Measurements from ENCODE around the gene CTU2. TPM values are rescaled to one million over a fixed set of nuclear protein-coding genes. Genes with fewer than 3 reads are reported as not detected.

The CTU2 gene
- total and polyA plus RNA-seq, 9 donors = 0.45 to 36.5 (median 19.5) TPM

DNA sequence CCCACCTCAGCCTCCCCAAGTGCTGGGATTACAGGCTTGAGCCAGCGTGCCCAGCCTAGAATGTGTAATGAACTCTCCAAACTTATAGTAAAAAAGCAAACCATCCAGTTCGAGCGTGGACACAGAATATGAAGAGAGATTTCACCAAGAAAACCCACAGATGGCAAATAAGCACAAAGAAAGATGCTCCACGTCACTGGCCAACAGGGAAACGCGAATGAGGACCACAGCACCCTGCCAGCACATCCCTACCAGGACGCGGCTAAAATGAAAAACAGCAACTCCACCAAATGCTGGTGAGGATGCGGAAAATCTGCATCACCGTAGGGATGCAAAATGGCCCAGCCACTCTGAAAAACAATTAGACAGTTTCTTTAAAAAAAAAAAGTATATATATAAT lies 44.8 kb upstream of the CTU2 start:
- 78 to 84% (median 78%) methylated on average over 10 of the region's 10 CpGs for WGBS, 3 donors
- Histone ChIP-seq H3K27ac (no peak overlapping the region), H3K4me3 (no peak overlapping the region), H3K27me3 (no peaks in the 10 kb centered on the region), H3K4me1 (ENCODE audit: insufficient read depth) (peaks cover 3% of the 10 kb centered on the region), H3K36me3 (no peaks in the 10 kb centered on the region), H3K9me3 (no peaks in the 10 kb centered on the region)
- DNase-seq = no peak
- intact Hi-C loops (cut with DNase I) = no loop called here
- TF ChIP-seq POLR2A (IDR thresholded peaks at IDR 0.05) (no peak), EP300 (IDR thresholded peaks at IDR 0.05) (no peak)
- TF ChIP-seq, protein P1, sequence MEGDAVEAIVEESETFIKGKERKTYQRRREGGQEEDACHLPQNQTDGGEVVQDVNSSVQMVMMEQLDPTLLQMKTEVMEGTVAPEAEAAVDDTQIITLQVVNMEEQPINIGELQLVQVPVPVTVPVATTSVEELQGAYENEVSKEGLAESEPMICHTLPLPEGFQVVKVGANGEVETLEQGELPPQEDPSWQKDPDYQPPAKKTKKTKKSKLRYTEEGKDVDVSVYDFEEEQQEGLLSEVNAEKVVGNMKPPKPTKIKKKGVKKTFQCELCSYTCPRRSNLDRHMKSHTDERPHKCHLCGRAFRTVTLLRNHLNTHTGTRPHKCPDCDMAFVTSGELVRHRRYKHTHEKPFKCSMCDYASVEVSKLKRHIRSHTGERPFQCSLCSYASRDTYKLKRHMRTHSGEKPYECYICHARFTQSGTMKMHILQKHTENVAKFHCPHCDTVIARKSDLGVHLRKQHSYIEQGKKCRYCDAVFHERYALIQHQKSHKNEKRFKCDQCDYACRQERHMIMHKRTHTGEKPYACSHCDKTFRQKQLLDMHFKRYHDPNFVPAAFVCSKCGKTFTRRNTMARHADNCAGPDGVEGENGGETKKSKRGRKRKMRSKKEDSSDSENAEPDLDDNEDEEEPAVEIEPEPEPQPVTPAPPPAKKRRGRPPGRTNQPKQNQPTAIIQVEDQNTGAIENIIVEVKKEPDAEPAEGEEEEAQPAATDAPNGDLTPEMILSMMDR (IDR thresholded peaks at IDR 0.05) = no peak

DNA sequence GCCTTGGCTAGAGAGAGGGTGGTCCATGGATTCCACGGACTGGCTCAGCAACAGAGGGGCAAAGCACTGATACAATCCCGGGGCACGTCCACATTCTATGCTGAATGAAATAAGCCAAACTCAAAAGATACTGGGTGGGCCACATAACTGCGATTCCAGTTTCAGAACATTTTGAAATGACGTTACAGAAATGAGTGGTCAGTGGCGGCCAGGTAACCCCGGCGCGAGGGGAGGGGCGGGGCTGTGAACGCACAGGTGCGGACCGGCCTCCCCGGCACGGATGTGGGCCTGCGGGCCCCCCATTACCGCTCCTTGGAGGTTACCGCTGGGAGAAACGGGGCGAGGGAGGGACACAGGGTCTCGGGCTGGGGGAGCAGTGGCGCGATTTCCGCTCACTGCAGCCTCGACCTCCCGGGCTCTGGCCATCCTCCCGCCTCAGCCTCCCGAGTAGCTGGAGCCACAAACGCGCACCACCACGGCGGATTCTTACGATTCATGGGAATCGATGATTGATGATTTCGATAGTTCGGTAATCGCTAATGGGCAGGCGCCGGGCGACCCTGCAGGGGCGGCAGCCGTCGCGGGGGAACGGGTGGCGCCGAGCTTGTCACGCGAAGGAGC lies 44.0 kb upstream of the CTU2 start:
- Histone ChIP-seq H3K36me3 (no peaks in the 10 kb centered on the region), H3K27me3 (no peaks in the 10 kb centered on the region), H3K4me1 (ENCODE audit: insufficient read depth) (peaks cover 3% of the 10 kb centered on the region), H3K27ac (peak overlapping the region in 1 of 2 donors; percentile 31), H3K4me3 (peak overlapping the region; percentile 70), H3K9me3 (no peaks in the 10 kb centered on the region)
- peak in 1 of 5 donors; percentile 51 for DNase-seq
- intact Hi-C loops (cut with DNase I) = no loop called here
- 0 to 1% (median 1%) methylated on average over 21 to 49 of the region's 49 CpGs for WGBS, 3 donors
- TF ChIP-seq, protein P1 (IDR thresholded peaks at IDR 0.05) = no peak
- TF ChIP-seq POLR2A (IDR thresholded peaks at IDR 0.05) = no peak
- no peak for TF ChIP-seq EP300 (IDR thresholded peaks at IDR 0.05)

DNA sequence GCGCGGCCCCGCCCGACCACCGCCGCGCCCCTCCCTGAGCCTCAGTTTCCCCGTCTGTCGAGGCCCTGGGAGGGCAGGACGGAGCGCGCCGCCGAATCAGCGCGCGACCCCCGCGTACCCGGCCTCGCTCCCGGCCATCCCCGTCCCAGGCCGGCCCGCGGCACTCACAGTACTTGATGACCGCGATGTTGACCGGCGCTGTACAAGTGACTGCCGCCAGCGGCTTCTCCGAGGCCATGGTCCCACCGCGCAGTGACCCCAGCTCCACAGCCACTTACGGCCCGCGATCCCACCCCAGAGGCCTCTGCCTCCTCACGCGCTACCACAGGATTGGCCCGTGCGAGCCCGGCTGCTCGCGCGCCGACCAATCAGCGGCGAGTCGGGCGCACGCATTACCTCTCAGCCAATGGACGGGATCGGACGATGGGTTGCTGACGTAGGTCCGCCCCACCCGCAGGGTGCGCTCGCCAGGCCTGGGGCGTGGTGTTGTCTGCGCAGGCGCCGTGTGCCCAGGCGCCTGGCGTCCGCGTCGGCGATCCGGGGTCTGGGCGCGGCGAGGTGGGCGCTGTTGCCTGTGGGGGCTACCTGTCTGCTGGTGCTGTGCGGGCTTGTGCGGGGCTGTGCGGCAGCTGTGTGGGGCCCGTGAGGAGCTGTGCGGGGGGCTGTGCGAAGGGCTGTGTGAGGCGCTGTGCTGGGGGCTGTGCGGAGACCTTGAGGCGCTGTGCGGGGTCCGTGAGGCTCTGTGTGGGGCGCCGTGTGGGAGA lies 43.3 kb upstream of the CTU2 start, which contains the start of gene MVD:
TSS of gene MVD (minus strand) at position 249 of the 764 bp plus-strand sequence. CDS start at position 238, 11 bp downstream.
- Histone ChIP-seq H3K27ac (peak within 1 kb of the TSS in 1 of 2 donors; percentile 35), H3K9me3 (no peaks in the 10 kb centered on the region), H3K36me3 (no peaks in the 10 kb centered on the region), H3K27me3 (no peaks in the 10 kb centered on the region), H3K4me3 (peak within 1 kb of the TSS; percentile 70), H3K4me1 (ENCODE audit: insufficient read depth) (peaks cover 3% of the 10 kb centered on the region)
- WGBS, 3 donors = 0 to 1% (median 0%) methylated on average over 60 to 88 of the region's 88 CpGs
- intact Hi-C loops (cut with DNase I) = no loop called here
- peak; percentile 96 to 97 (median 96) for DNase-seq
- TF ChIP-seq, protein P1 (IDR thresholded peaks at IDR 0.05) = peak in 1 of 3 donors; percentile 31
- TF ChIP-seq EP300 (IDR thresholded peaks at IDR 0.05) (no peak), POLR2A (IDR thresholded peaks at IDR 0.05) (peak; percentile 63)

DNA sequence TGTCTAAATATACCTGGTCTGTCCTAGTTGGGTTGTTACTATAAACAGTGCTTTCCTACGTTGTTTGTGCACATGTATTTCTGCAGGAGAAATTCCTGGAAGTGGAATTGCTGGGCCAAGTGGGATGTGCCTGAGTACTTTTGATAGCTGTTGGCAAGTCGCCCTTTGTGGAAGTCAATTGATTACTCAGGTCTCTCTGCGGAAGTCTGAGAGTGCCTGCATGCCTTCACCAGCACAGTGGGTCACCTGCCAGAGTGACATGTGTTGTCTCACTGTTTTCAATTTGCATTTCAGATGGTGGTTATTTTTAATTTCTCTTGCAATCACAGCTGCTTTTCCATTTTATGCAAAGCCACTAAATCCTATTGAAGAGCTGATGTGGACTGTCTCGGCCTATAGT lies 41.2 kb upstream of the CTU2 start:
- WGBS, 3 donors = 62 to 63% (median 62%) methylated on average over 4 of the region's 4 CpGs
- no peaks in the 10 kb centered on the region for H3K27me3 ChIP-seq
- no peaks in the 10 kb centered on the region for H3K36me3 ChIP-seq
- no peak for DNase-seq
- H3K4me3 ChIP-seq = no peak overlapping the region
- intact Hi-C loops (cut with DNase I) = no loop called here
- H3K27ac ChIP-seq = no peak overlapping the region
- peaks cover 3% of the 10 kb centered on the region for H3K4me1 ChIP-seq (ENCODE audit: insufficient read depth)
- no peaks in the 10 kb centered on the region for H3K9me3 ChIP-seq
- TF ChIP-seq, protein P1 (IDR thresholded peaks at IDR 0.05) = no peak
- TF ChIP-seq POLR2A (IDR thresholded peaks at IDR 0.05) (no peak), EP300 (IDR thresholded peaks at IDR 0.05) (no peak)
